Loucy (cell line): Measurements from ENCODE around the gene ACTR3C.

ENCODE experiments used
- H2AFZ ChIP-seq: fragments of 200-600 bp; sonication (generic); 2 replicates; pipeline ENCODE4 v1.6.0; 2016; ENCODE audit warnings: antibody characterized with exemption, mild to moderate bottlenecking, low read length, moderate library complexity
- H3F3A ChIP-seq: fragments of 200-600 bp; 2 replicates; pipeline ENCODE4 v1.6.0; 2016; ENCODE audit warnings: antibody characterized with exemption, low read depth, mild to moderate bottlenecking
- H3K27me3 ChIP-seq: fragments of 200-600 bp; sonication (generic); 2 replicates; pipeline ENCODE4 v1.6.1; 2014; ENCODE audit warnings: low read length, mild to moderate bottlenecking; ENCODE audit not compliant: insufficient read depth, poor library complexity, severe bottlenecking
- H3K36me3 ChIP-seq: fragments of 200-600 bp; sonication (generic); 2 replicates; pipeline ENCODE4 v1.6.1; 2016; ENCODE audit warnings: low read length; ENCODE audit not compliant: insufficient read depth
- H3K4me1 ChIP-seq: fragments of 200-600 bp; sonication (generic); 2 replicates; pipeline ENCODE4 v1.5.1; 2014; ENCODE audit warnings: low read length, mild to moderate bottlenecking; ENCODE audit not compliant: insufficient read depth, poor library complexity, severe bottlenecking
- H3K4me2 ChIP-seq: fragments of 200-600 bp; sonication (generic); 2 replicates; pipeline ENCODE4 v1.6.0; 2014; ENCODE audit warnings: antibody characterized with exemption, low read length, low read depth, mild to moderate bottlenecking; ENCODE audit not compliant: poor library complexity, severe bottlenecking
- H3K4me3 ChIP-seq: fragments of 200-600 bp; sonication (generic); 2 replicates; pipeline ENCODE4 v1.5.1; 2014; ENCODE audit warnings: low read length, mild to moderate bottlenecking, mixed read lengths; ENCODE audit not compliant: poor library complexity, severe bottlenecking
- H3K79me2 ChIP-seq: fragments of 200-600 bp; sonication (generic); 2 replicates; pipeline ENCODE4 v1.6.1; 2014; ENCODE audit warnings: low read length; ENCODE audit not compliant: insufficient read depth
- H3K9ac ChIP-seq: fragments of 200-600 bp; sonication (generic); 2 replicates; pipeline ENCODE4 v1.6.0; 2014; ENCODE audit warnings: mild to moderate bottlenecking, low read depth, low read length, moderate library complexity; ENCODE audit not compliant: poor library complexity, severe bottlenecking
- H3K9me2 ChIP-seq: fragments of 200-600 bp; sonication (generic); replicated peaks from 2 replicates; pipeline ENCODE4 v1.6.1; 2016; ENCODE audit warnings: low read depth, low read length, mixed read lengths
- H3K9me3 ChIP-seq: fragments of 200-600 bp; sonication (generic); 2 replicates; pipeline ENCODE4 v1.6.1; 2014; ENCODE audit warnings: mild to moderate bottlenecking, antibody characterized with exemption, low read length, low read depth; ENCODE audit not compliant: insufficient read depth
- H4K20me1 ChIP-seq: fragments of 200-600 bp; sonication (generic); 2 replicates; pipeline ENCODE4 v1.6.0; 2014; ENCODE audit warnings: antibody characterized with exemption, low read length, mild to moderate bottlenecking; ENCODE audit not compliant: insufficient read depth, poor library complexity, severe bottlenecking
- EZH2phosphoT487 ChIP-seq: fragments of 200-600 bp; IDR thresholded peaks from 2 replicates; pipeline ENCODE4 v1.6.1; 2018; ENCODE audit warnings: antibody characterized with exemption, mild to moderate bottlenecking, moderate library complexity, borderline replicate concordance
- TF ChIP-seq, protein P1 (sequence below): fragments of 200-600 bp; sonication (generic); conservative IDR thresholded peaks from 2 replicates; pipeline ENCODE4 v1.5.1; 2014; ENCODE audit warnings: mild to moderate bottlenecking, antibody characterized with exemption, low read length

The ACTR3C gene

DNA sequence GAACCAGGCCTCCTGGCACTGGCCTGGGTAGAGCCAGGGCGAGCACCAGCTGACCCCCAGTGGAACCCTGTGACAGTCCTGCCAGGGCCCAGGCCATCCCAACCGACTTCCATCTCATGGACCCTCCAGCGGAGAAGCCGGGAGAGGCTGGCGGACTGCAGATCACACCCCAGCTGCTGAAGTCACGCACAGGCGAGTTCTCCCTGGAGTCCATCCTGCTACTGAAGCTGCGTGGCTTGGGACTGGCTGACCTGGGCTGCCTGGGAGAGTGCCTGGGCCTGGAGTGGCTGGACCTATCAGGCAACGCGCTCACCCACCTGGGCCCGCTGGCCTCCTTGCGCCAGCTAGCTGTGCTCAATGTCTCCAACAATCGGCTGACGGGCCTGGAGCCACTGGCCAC lies 13.4 kb upstream of the ACTR3C start:
- H3F3A ChIP-seq, result no peaks in the 10 kb centered on the region
- H3K4me3 ChIP-seq, result no peak overlapping the region
- H3K36me3 ChIP-seq, result peaks cover 19% of the 10 kb centered on the region; the same call in 1 of the 2 replicates
- H3K9ac ChIP-seq, result no peak overlapping the region
- no peak for TF ChIP-seq EZH2phosphoT487
- TF ChIP-seq, protein P1, sequence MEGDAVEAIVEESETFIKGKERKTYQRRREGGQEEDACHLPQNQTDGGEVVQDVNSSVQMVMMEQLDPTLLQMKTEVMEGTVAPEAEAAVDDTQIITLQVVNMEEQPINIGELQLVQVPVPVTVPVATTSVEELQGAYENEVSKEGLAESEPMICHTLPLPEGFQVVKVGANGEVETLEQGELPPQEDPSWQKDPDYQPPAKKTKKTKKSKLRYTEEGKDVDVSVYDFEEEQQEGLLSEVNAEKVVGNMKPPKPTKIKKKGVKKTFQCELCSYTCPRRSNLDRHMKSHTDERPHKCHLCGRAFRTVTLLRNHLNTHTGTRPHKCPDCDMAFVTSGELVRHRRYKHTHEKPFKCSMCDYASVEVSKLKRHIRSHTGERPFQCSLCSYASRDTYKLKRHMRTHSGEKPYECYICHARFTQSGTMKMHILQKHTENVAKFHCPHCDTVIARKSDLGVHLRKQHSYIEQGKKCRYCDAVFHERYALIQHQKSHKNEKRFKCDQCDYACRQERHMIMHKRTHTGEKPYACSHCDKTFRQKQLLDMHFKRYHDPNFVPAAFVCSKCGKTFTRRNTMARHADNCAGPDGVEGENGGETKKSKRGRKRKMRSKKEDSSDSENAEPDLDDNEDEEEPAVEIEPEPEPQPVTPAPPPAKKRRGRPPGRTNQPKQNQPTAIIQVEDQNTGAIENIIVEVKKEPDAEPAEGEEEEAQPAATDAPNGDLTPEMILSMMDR, result no peak
- H3K79me2 ChIP-seq, result no peaks in the 10 kb centered on the region
- no peaks in the 10 kb centered on the region for H3K9me3 ChIP-seq
- H2AFZ ChIP-seq, result no peak overlapping the region
- no peaks in the 10 kb centered on the region for H3K9me2 ChIP-seq
- H3K27me3 ChIP-seq, result no peaks in the 10 kb centered on the region
- H3K4me1 ChIP-seq, result no peaks in the 10 kb centered on the region
- no peaks in the 10 kb centered on the region for H4K20me1 ChIP-seq
- H3K4me2 ChIP-seq, result no peak overlapping the region

DNA sequence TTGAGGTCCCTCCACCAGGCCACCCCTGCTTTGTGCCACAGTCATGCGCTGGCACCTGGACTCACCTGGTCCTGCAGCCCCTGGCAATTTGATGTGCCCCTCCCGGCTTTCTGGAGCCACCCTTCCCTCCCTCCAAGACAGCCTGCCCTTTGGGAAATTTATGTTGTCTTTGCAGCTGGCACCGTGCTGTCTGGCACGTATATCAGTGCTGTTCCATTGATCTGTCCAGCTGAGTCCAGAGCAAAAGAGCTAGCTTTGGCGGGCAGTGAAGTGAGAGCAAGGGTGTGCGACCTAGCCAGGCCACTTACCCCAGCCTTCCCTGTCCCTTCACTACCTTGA lies 12.4 kb upstream of the ACTR3C start:
- no peaks in the 10 kb centered on the region for H3K4me1 ChIP-seq
- peaks cover 5% of the 10 kb centered on the region; the same call in 1 of the 2 replicates for H3K79me2 ChIP-seq
- TF ChIP-seq, protein P1, result no peak
- no peaks in the 10 kb centered on the region for H3K27me3 ChIP-seq
- no peaks in the 10 kb centered on the region for H4K20me1 ChIP-seq
- H3K9me2 ChIP-seq, result no peaks in the 10 kb centered on the region
- H3K36me3 ChIP-seq, result peaks cover 27% of the 10 kb centered on the region; the same call in 1 of the 2 replicates
- no peak overlapping the region for H3K4me2 ChIP-seq
- H3K4me3 ChIP-seq, result no peak overlapping the region
- H2AFZ ChIP-seq, result no peak overlapping the region
- H3F3A ChIP-seq, result no peaks in the 10 kb centered on the region
- no peaks in the 10 kb centered on the region for H3K9me3 ChIP-seq
- no peak overlapping the region for H3K9ac ChIP-seq

GRCh38 chr7:150335108-150335773 lies 11.9 kb upstream of the ACTR3C start:
- no peaks in the 10 kb centered on the region for H3K9me2 ChIP-seq
- peaks cover 32% of the 10 kb centered on the region; the same call in 1 of the 2 replicates for H3K36me3 ChIP-seq
- no peak overlapping the region for H2AFZ ChIP-seq
- H3F3A ChIP-seq, result no peaks in the 10 kb centered on the region
- H3K9me3 ChIP-seq, result no peaks in the 10 kb centered on the region
- no peak overlapping the region for H3K4me3 ChIP-seq
- H3K9ac ChIP-seq, result no peak overlapping the region
- H3K79me2 ChIP-seq, result peaks cover 6% of the 10 kb centered on the region; the same call in 1 of the 2 replicates
- no peak overlapping the region for H3K4me2 ChIP-seq
- no peaks in the 10 kb centered on the region for H4K20me1 ChIP-seq
- H3K27me3 ChIP-seq, result no peaks in the 10 kb centered on the region
- H3K4me1 ChIP-seq, result no peaks in the 10 kb centered on the region
- TF ChIP-seq, protein P1, result no peak
- TF ChIP-seq EZH2phosphoT487, result no peak
